Transverse colon (tissue), 4 donors: ENCODE results near the gene CSNK1G1. TPM values are rescaled to one million over a fixed set of nuclear protein-coding genes. Genes with fewer than 3 reads are reported as not detected.

Experiments
- DNase-seq: peaks from one replicate; pipeline ENCODE4 v3.0.0-alpha.2; 2019
- H3K27ac ChIP-seq, 4 donors: fragments of 200-600 bp; sonication (generic); 2 replicates each; pipeline ENCODE4 v1.5.1; 2016 to 2018; ENCODE audit warnings: inconsistent platforms in 4 of 4
- H3K27me3 ChIP-seq: fragments of 200-600 bp; sonication (generic); 2 replicates; pipeline ENCODE4 v1.5.1; 2017; ENCODE audit warnings: inconsistent platforms
- H3K36me3 ChIP-seq, 4 donors: fragments of 200-600 bp; sonication (generic); 2 replicates each; pipeline ENCODE4 v1.5.1; 2017 to 2019; ENCODE audit warnings: inconsistent platforms in 4 of 4
- H3K4me1 ChIP-seq, 4 donors: fragments of 200-600 bp; sonication (generic); 2 replicates each; pipeline ENCODE4 v1.5.1; 2017 to 2020; ENCODE audit warnings: inconsistent platforms in 4 of 4
- H3K4me3 ChIP-seq, 4 donors: fragments of 200-600 bp; sonication (generic); 1 replicate in 1 of 4; 2 replicates in 3 of 4; pipeline versions ENCODE4 v1.5.1 to v1.6.1; 2017 to 2019; ENCODE audit warnings: inconsistent platforms in 4 of 4
- H3K9me3 ChIP-seq, 2 donors: fragments of 200-600 bp; sonication (generic); 2 replicates each; pipeline ENCODE4 v1.5.1; 2017 to 2019; ENCODE audit warnings: inconsistent platforms in 2 of 2
- EP300 ChIP-seq: sonication (generic); formaldehyde crosslinking; IDR thresholded peaks from one replicate; pipeline ENCODE4 v1.6.1; 2017; ENCODE audit warnings: antibody characterized with exemption, low read depth
- POLR2A ChIP-seq: fragments of 450-650 bp; IDR thresholded peaks from one replicate; pipeline ENCODE4 v1.6.1; 2016; ENCODE audit warnings: antibody characterized with exemption, mild to moderate bottlenecking, moderate library complexity
- POLR2AphosphoS5 ChIP-seq, 3 donors: sonication (generic); formaldehyde crosslinking; IDR thresholded peaks; one replicate each; pipeline ENCODE4 v1.6.1; 2016; ENCODE audit warnings: antibody characterized with exemption in 3 of 3
- WGBS, 2 donors: methylation state at CpG; one replicate each; pipeline ENCODE4 v1.1.5; 2018; ENCODE audit warnings: low coverage in 1 of 2; 5-methylcytosine and 5-hydroxymethylcytosine counted together
- in situ Hi-C, 4 donors: fragments of 200-750 bp; cut with MboI; loops; one replicate each; pipeline versions ENCODE4 v1.15.0 to v1.15.1; 2017; ENCODE audit warnings: low sequenced_read_pairs in 3 of 4, low pct_ligation_motif_present in 1 of 4, low pct_unique_long_range_greater_than_20kb in 1 of 4
- intact Hi-C: fragments of 100-400 bp; cut with DNase I; formaldehyde crosslinking; loops from one replicate; pipeline ENCODE4 v1.15.1; 2023; ENCODE audit warnings: low total_unique reads
- total RNA-seq, 4 donors: library from RNA; depleted of rRNA; stranded (reverse); fragments of >200 nt; gene quantifications; one replicate each; pipeline ENCODE4 v1.1.0, GENCODE V29; 2016
- TF ChIP-seq, protein P1 (sequence below), 5 experiments: fragments of 200-600 bp in 3 of 5; fragments of 450-650 bp in 2 of 5; sonication (generic) in 3 of 5; IDR thresholded peaks; 1 replicate in 2 of 5; 2 replicates in 3 of 5; pipeline ENCODE4 v1.5.1; 2016 to 2017; ENCODE audit warnings: antibody characterized with exemption in 5 of 5, inconsistent platforms in 3 of 5, mild to moderate bottlenecking in 2 of 5, moderate library complexity in 1 of 5

The CSNK1G1 gene
- total RNA-seq, 4 donors from 2014 or later, result 6.2 to 34.4 (median 19.7) TPM

DNA sequence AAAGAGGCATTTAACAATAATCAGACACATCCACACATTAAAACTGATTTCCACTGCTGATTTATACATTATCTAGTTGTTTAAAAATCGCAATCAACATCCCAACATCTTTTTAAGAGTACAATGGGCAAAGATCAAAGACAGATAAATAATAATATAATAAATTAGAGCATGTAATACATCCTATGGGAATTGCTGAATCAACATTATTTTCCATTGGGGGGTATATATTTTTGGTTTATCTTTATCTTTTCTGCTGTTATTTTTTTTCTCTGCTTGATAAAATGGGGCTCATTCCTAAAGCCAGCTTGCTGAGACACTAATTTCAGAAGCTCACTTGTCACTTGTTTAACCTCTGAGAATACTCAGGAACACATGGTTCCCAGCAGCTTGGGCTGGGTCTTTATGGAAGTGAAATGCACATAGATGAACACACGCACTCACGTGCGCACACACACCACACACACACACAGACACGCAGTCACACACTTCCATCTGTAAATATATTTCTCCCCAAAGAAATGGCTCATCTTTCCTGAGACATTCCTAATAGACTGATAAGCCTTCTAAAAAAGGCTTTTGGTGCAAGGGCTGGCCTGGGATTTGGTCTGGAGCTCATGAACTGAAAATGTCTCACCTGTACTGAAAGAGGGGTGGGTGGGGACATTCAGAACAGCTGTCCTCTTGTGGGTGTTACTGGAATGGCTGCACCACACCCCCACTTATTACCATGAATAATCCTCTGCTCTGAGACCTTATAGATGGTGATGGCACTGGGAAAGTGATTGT, 189.7 kb downstream of the CSNK1G1 start:
- H3K27ac ChIP-seq, result no peak overlapping the region
- H3K27me3 ChIP-seq, result no peaks in the 10 kb centered on the region
- H3K4me3 ChIP-seq, result no peak overlapping the region
- peaks cover 9 to 21% (median 11%) of the 10 kb centered on the region in 4 donors for H3K4me1 ChIP-seq
- no peaks in the 10 kb centered on the region for H3K36me3 ChIP-seq
- in situ Hi-C loops, result no loop called here
- no peak for DNase-seq
- no peaks in the 10 kb centered on the region for H3K9me3 ChIP-seq
- intact Hi-C loops, result no loop called here
- TF ChIP-seq, protein P1, sequence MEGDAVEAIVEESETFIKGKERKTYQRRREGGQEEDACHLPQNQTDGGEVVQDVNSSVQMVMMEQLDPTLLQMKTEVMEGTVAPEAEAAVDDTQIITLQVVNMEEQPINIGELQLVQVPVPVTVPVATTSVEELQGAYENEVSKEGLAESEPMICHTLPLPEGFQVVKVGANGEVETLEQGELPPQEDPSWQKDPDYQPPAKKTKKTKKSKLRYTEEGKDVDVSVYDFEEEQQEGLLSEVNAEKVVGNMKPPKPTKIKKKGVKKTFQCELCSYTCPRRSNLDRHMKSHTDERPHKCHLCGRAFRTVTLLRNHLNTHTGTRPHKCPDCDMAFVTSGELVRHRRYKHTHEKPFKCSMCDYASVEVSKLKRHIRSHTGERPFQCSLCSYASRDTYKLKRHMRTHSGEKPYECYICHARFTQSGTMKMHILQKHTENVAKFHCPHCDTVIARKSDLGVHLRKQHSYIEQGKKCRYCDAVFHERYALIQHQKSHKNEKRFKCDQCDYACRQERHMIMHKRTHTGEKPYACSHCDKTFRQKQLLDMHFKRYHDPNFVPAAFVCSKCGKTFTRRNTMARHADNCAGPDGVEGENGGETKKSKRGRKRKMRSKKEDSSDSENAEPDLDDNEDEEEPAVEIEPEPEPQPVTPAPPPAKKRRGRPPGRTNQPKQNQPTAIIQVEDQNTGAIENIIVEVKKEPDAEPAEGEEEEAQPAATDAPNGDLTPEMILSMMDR (IDR thresholded peaks at IDR 0.05), result no peak
- TF ChIP-seq POLR2AphosphoS5 (IDR thresholded peaks at IDR 0.05), result no peak
- TF ChIP-seq POLR2A, result no peak
- TF ChIP-seq EP300, result no peak
- WGBS, 2 donors, result 86 to 97% methylated on average over 2 to 5 of the region's 5 CpGs

DNA sequence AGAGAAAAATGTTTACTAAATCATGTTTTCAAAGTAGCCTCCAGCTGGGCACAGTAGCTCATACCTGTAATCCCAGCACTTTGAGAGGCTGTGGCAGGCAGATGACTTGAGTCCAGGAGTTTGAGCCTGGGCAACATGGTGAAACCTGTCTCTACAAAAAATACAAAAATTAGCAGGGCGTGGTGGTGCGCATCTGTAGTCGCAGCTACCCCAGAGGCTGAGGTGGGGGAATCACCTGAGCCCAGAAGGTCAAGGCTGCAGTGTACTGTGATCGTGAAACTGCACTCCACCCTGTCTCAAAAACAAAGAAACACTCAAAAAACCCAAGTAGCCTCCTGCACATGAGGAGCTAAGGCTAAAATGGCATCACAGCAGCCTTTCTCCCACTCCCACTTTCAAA, 191.5 kb downstream of the CSNK1G1 start:
- in situ Hi-C loops, result no loop called here
- DNase-seq, result no peak
- Histone ChIP-seq H3K27ac (peak overlapping the region in 2 of 4 donors; percentile 83 to 98), H3K4me3 (no peak overlapping the region), H3K36me3 (peaks cover 0 to 15% (median 5%) of the 10 kb centered on the region in 4 donors), H3K9me3 (no peaks in the 10 kb centered on the region), H3K27me3 (no peaks in the 10 kb centered on the region), H3K4me1 (peaks cover 17 to 39% (median 22%) of the 10 kb centered on the region in 4 donors)
- WGBS, 2 donors, result 71 to 93% methylated on average over 1 to 4 of the region's 4 CpGs
- intact Hi-C loops, result no loop called here
- TF ChIP-seq POLR2AphosphoS5 (IDR thresholded peaks at IDR 0.05), result no peak
- TF ChIP-seq, protein P1 (IDR thresholded peaks at IDR 0.05), result no peak
- no peak for TF ChIP-seq EP300
- no peak for TF ChIP-seq POLR2A

GRCh38 chr15:64163659-64164362, 192.2 kb downstream of the CSNK1G1 start:
- no peak for DNase-seq
- peak overlapping the region in 3 of 4 donors; percentile 72 to 84 (median 79) for H3K4me3 ChIP-seq
- no peaks in the 10 kb centered on the region for H3K27me3 ChIP-seq
- 49 to 56% methylated on average over 12 to 14 of the region's 14 CpGs for WGBS, 2 donors
- no peaks in the 10 kb centered on the region for H3K9me3 ChIP-seq
- H3K36me3 ChIP-seq, result peaks cover 0 to 21% (median 7%) of the 10 kb centered on the region in 4 donors
- in situ Hi-C loops (no loop called here), intact Hi-C loops (no loop called here)
- peaks cover 17 to 42% (median 22%) of the 10 kb centered on the region in 4 donors for H3K4me1 ChIP-seq
- no peak for TF ChIP-seq EP300
- no peak for TF ChIP-seq POLR2AphosphoS5 (IDR thresholded peaks at IDR 0.05)
- TF ChIP-seq, protein P1 (IDR thresholded peaks at IDR 0.05), result no peak
- no peak for TF ChIP-seq POLR2A
- peak overlapping the region; percentile 83 to 98 (median 90) for H3K27ac ChIP-seq
